ENCODE data around the gene PDGFD. TPM values are rescaled to one million over a fixed set of nuclear protein-coding genes. Genes with fewer than 3 reads are reported as not detected.

The PDGFD gene
- polyA plus RNA-seq, 1 of the 3 experiments (the other 2 are of a cell fraction): 4.8 TPM

DNA sequence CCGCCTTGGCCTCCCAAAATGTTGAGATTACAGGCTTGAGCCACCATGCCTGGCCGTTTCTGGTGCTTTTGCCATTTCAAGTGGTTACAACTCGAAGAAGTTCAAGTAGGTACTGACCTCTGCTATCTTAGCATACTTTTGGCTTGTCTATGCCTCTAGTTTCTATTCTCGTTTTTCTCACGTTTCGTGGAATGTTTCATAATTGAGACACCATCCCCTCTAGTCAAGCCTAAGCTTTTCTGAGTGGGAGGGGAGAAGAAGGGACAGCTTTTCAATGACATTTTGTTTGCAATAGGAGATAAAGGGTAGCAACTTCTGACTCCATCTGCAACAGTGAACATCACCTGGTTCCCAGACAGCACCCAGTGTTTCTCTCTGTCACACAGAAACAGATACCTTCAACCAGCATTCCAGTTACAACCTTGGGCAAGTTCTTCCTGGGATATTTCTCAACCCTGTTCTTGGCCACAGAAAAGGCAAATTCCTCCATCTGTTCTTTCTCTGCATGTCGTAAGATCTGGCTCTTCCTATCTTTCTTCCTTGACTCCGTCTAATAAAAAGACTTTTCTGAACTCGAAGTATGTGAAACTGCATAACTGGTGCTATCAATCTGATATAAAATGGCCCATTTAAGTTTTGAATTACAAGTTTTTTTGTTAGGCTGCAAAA lies 102.0 kb downstream of the PDGFD start:
- Histone ChIP-seq H3K9me2 (no peaks in the 10 kb centered on the region), H4K20me1 (ENCODE audit: insufficient read depth) (no peaks in the 10 kb centered on the region), H3K9ac (no peak overlapping the region), H3K4me2 (no peak overlapping the region), H3K4me3 (ENCODE audit: low read depth in 2 of 2, low read length in 1 of 2) (no peak overlapping the region), H3K36me3 (replicated peaks in 1 of 2; ENCODE audit: control insufficient read depth in 1 of 2, insufficient read depth in 2 of 2, low read length in 1 of 2) (no peaks in the 10 kb centered on the region), H3K27ac (ENCODE audit: low read depth in 2 of 2, low read length in 1 of 2) (no peak overlapping the region), H3K79me2 (ENCODE audit: insufficient read depth) (no peaks in the 10 kb centered on the region), H3F3A (replicated peaks; ENCODE audit: insufficient read depth) (no peaks in the 10 kb centered on the region), H3K9me3 (no peaks in the 10 kb centered on the region), H2AFZ (ENCODE audit: low read depth) (no peak overlapping the region), H3K4me1 (ENCODE audit: control insufficient read depth in 1 of 2, insufficient read depth in 2 of 2, low read depth in 1 of 2, low read length in 1 of 2) (peaks cover 0 to 9% of the 10 kb centered on the region in 2 experiments; a peak in 2 of 4 replicates), H3K27me3 (ENCODE audit: insufficient read depth) (no peaks in the 10 kb centered on the region)
- ChIA-PET POLR2A (no interaction called here), CTCF (no interaction called here)
- TF ChIP-seq MEF2A (IDR thresholded peaks at IDR 0.05; ENCODE audit: borderline replicate concordance, low read depth): no peak
- TF ChIP-seq ELF1 (IDR thresholded peaks at IDR 0.05): no peak
- TF ChIP-seq, protein P1, sequence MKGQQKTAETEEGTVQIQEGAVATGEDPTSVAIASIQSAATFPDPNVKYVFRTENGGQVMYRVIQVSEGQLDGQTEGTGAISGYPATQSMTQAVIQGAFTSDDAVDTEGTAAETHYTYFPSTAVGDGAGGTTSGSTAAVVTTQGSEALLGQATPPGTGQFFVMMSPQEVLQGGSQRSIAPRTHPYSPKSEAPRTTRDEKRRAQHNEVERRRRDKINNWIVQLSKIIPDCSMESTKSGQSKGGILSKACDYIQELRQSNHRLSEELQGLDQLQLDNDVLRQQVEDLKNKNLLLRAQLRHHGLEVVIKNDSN (IDR thresholded peaks at IDR 0.05; ENCODE audit: borderline replicate concordance, low read depth): no peak
- TF ChIP-seq, protein P2, sequence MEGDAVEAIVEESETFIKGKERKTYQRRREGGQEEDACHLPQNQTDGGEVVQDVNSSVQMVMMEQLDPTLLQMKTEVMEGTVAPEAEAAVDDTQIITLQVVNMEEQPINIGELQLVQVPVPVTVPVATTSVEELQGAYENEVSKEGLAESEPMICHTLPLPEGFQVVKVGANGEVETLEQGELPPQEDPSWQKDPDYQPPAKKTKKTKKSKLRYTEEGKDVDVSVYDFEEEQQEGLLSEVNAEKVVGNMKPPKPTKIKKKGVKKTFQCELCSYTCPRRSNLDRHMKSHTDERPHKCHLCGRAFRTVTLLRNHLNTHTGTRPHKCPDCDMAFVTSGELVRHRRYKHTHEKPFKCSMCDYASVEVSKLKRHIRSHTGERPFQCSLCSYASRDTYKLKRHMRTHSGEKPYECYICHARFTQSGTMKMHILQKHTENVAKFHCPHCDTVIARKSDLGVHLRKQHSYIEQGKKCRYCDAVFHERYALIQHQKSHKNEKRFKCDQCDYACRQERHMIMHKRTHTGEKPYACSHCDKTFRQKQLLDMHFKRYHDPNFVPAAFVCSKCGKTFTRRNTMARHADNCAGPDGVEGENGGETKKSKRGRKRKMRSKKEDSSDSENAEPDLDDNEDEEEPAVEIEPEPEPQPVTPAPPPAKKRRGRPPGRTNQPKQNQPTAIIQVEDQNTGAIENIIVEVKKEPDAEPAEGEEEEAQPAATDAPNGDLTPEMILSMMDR (IDR thresholded peaks at IDR 0.05): no peak
- TF ChIP-seq FOSL2 (IDR thresholded peaks at IDR 0.05; ENCODE audit: borderline replicate concordance, low read depth): no peak
- TF ChIP-seq GABPA (IDR thresholded peaks at IDR 0.05; ENCODE audit: low read depth): no peak
- no peak for TF ChIP-seq POLR2AphosphoS5 (IDR thresholded peaks at IDR 0.05; ENCODE audit: low read depth, low read length)
- no peak for TF ChIP-seq EP300 (IDR thresholded peaks at IDR 0.05; ENCODE audit: borderline replicate concordance in 1 of 2, low read depth in 1 of 2, low read length in 1 of 2)
- no peak for TF ChIP-seq RAD21 (IDR thresholded peaks at IDR 0.05; ENCODE audit: low read length)
- TF ChIP-seq RCOR1 (IDR thresholded peaks at IDR 0.05; ENCODE audit: low read length): no peak
- TF ChIP-seq, protein P3, sequence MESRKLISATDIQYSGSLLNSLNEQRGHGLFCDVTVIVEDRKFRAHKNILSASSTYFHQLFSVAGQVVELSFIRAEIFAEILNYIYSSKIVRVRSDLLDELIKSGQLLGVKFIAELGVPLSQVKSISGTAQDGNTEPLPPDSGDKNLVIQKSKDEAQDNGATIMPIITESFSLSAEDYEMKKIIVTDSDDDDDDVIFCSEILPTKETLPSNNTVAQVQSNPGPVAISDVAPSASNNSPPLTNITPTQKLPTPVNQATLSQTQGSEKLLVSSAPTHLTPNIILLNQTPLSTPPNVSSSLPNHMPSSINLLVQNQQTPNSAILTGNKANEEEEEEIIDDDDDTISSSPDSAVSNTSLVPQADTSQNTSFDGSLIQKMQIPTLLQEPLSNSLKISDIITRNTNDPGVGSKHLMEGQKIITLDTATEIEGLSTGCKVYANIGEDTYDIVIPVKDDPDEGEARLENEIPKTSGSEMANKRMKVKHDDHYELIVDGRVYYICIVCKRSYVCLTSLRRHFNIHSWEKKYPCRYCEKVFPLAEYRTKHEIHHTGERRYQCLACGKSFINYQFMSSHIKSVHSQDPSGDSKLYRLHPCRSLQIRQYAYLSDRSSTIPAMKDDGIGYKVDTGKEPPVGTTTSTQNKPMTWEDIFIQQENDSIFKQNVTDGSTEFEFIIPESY (IDR thresholded peaks at IDR 0.05; ENCODE audit: borderline replicate concordance, low read depth): no peak
- WGBS (ENCODE audit: low lambda C conversion rate): 84% methylated on average over 9 of the region's 9 CpGs
- DNase-seq: no peak

DNA sequence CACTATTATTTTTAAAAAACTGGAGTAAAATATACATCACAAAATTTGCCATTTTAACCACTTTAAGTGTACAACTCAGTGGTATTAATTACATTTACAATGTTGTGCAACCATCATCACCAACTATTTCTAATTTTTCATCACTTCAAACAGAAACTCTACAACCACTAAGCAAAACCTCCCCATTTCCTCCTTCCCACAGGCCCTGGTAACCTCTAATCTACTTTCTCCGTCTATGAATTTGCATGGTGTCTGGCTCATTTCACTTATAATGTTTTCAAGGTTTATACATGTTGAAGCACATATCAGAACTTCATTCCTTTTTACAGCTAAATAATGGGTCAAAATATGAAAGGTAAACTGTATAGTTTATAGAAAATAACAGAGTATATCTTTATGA lies 103.1 kb downstream of the PDGFD start:
- POLR2A ChIA-PET: no interaction called here
- no peak for DNase-seq
- TF ChIP-seq RFX5 (IDR thresholded peaks at IDR 0.05; ENCODE audit: low read length) (no peak), ELF1 (IDR thresholded peaks at IDR 0.05) (no peak), FOSL2 (IDR thresholded peaks at IDR 0.05; ENCODE audit: borderline replicate concordance, low read depth) (no peak), YY1 (IDR thresholded peaks at IDR 0.05; ENCODE audit: low read depth) (no peak)
- TF ChIP-seq, protein P3 (IDR thresholded peaks at IDR 0.05; ENCODE audit: borderline replicate concordance, low read depth): no peak
- TF ChIP-seq, protein P4, sequence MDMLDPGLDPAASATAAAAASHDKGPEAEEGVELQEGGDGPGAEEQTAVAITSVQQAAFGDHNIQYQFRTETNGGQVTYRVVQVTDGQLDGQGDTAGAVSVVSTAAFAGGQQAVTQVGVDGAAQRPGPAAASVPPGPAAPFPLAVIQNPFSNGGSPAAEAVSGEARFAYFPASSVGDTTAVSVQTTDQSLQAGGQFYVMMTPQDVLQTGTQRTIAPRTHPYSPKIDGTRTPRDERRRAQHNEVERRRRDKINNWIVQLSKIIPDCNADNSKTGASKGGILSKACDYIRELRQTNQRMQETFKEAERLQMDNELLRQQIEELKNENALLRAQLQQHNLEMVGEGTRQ (IDR thresholded peaks at IDR 0.05; ENCODE audit: borderline replicate concordance, low read depth, low read length): no peak
- Histone ChIP-seq H3K36me3 (replicated peaks in 1 of 2; ENCODE audit: control insufficient read depth in 1 of 2, insufficient read depth in 2 of 2, low read length in 1 of 2) (no peaks in the 10 kb centered on the region), H3K27ac (ENCODE audit: low read depth in 2 of 2, low read length in 1 of 2) (peak overlapping the region in 1 of 2 experiments; percentile 90; a peak in 1 of 4 replicates), H4K20me1 (ENCODE audit: insufficient read depth) (no peaks in the 10 kb centered on the region), H3K9ac (no peak overlapping the region), H3K4me2 (no peak overlapping the region), H3K27me3 (ENCODE audit: insufficient read depth) (no peaks in the 10 kb centered on the region), H2AFZ (ENCODE audit: low read depth) (no peak overlapping the region), H3K9me2 (no peaks in the 10 kb centered on the region), H3K9me3 (no peaks in the 10 kb centered on the region), H3K79me2 (ENCODE audit: insufficient read depth) (no peaks in the 10 kb centered on the region), H3F3A (replicated peaks; ENCODE audit: insufficient read depth) (no peaks in the 10 kb centered on the region), H3K4me3 (ENCODE audit: low read depth in 2 of 2, low read length in 1 of 2) (no peak overlapping the region), H3K4me1 (ENCODE audit: control insufficient read depth in 1 of 2, insufficient read depth in 2 of 2, low read depth in 1 of 2, low read length in 1 of 2) (peaks cover 0 to 9% of the 10 kb centered on the region in 2 experiments; a peak in 2 of 4 replicates)
- CTCF ChIA-PET: interaction anchor here (1.0 kb wide), 1 partner anchor 103 kb away, joined by 4 read pairs; the partner anchor contains the start of gene PDGFD
- WGBS (ENCODE audit: low lambda C conversion rate): 77% methylated on average over 1 of the region's 1 CpG
